ENCODE measurements around the gene STRC.
"Not testable (repeated sequence)": the region's sequence is repeated elsewhere in the genome, so short reads cannot be mapped to it uniquely, and the experiment has no call there.

Gene STRC

GRCh38 chr15:43625106-43625505 is 6.5 kb upstream of the STRC start:
- no peak for DNase-seq (ENCODE audit: extremely low read depth, insufficient read length)
- TF ChIP-seq CTCF (IDR thresholded peaks at IDR 0.05; ENCODE audit: insufficient read depth, low read length, poor library complexity, severe bottlenecking) = no peak
- no peak overlapping the region for H3K4me3 ChIP-seq (replicated peaks; ENCODE audit: low read depth, low read length)
- H3K36me3 ChIP-seq (ENCODE audit: control insufficient read depth, insufficient read depth, low read length) = no peaks in the 10 kb centered on the region
- H3K27me3 ChIP-seq (replicated peaks; ENCODE audit: control insufficient read depth, insufficient read depth, low read length) = no peaks in the 10 kb centered on the region

- not testable (repeated sequence) for DNase-seq (ENCODE audit: extremely low read depth, insufficient read length); H3K36me3 ChIP-seq (ENCODE audit: control insufficient read depth, insufficient read depth, low read length); H3K27me3 ChIP-seq (replicated peaks; ENCODE audit: control insufficient read depth, insufficient read depth, low read length); H3K4me3 ChIP-seq (replicated peaks; ENCODE audit: low read depth, low read length)
These were observed 3.6 kb upstream of the STRC start for GRCh38 chr15:43622068-43622799.

- H3K36me3 ChIP-seq (ENCODE audit: control insufficient read depth, insufficient read depth, low read length); H3K27me3 ChIP-seq (replicated peaks; ENCODE audit: control insufficient read depth, insufficient read depth, low read length); H3K4me3 ChIP-seq (replicated peaks; ENCODE audit: low read depth, low read length); DNase-seq (ENCODE audit: extremely low read depth, insufficient read length): not testable (repeated sequence)
These were observed 850 bp downstream of the STRC start for GRCh38 chr15:43617750-43618149.

- H3K4me3 ChIP-seq (replicated peaks; ENCODE audit: low read depth, low read length); H3K27me3 ChIP-seq (replicated peaks; ENCODE audit: control insufficient read depth, insufficient read depth, low read length); H3K36me3 ChIP-seq (ENCODE audit: control insufficient read depth, insufficient read depth, low read length); DNase-seq (ENCODE audit: extremely low read depth, insufficient read length): not testable (repeated sequence)
These were observed 16.4 kb downstream of the STRC start for GRCh38 chr15:43602233-43602632.

GRCh38 chr15:43600200-43600599 is 18.4 kb downstream of the STRC start:
- H3K27me3 ChIP-seq (replicated peaks; ENCODE audit: control insufficient read depth, insufficient read depth, low read length); DNase-seq (ENCODE audit: extremely low read depth, insufficient read length); H3K36me3 ChIP-seq (ENCODE audit: control insufficient read depth, insufficient read depth, low read length); H3K4me3 ChIP-seq (replicated peaks; ENCODE audit: low read depth, low read length): not testable (repeated sequence)

- H3K27me3 ChIP-seq (replicated peaks; ENCODE audit: control insufficient read depth, insufficient read depth, low read length); H3K36me3 ChIP-seq (ENCODE audit: control insufficient read depth, insufficient read depth, low read length); H3K4me3 ChIP-seq (replicated peaks; ENCODE audit: low read depth, low read length); DNase-seq (ENCODE audit: extremely low read depth, insufficient read length): not testable (repeated sequence)
These were observed 19.5 kb downstream of the STRC start for GRCh38 chr15:43599131-43599530.

GRCh38 chr15:43593328-43594190 is 25.0 kb downstream of the STRC start, which contains the start of gene CKMT1B:
TSS of gene CKMT1B (plus strand) at chr15:43594027. CDS start at chr15:43594219, 192 bp downstream.
- not testable (repeated sequence) for H3K27me3 ChIP-seq (replicated peaks; ENCODE audit: control insufficient read depth, insufficient read depth, low read length); DNase-seq (ENCODE audit: extremely low read depth, insufficient read length); H3K36me3 ChIP-seq (ENCODE audit: control insufficient read depth, insufficient read depth, low read length); H3K4me3 ChIP-seq (replicated peaks; ENCODE audit: low read depth, low read length)

GRCh38 chr15:43592841-43593240 is 25.8 kb downstream of the STRC start:
- not testable (repeated sequence) for H3K27me3 ChIP-seq (replicated peaks; ENCODE audit: control insufficient read depth, insufficient read depth, low read length); H3K36me3 ChIP-seq (ENCODE audit: control insufficient read depth, insufficient read depth, low read length); DNase-seq (ENCODE audit: extremely low read depth, insufficient read length); H3K4me3 ChIP-seq (replicated peaks; ENCODE audit: low read depth, low read length)

GRCh38 chr15:43589778-43590466 is 28.7 kb downstream of the STRC start, which contains the start of gene PPIP5K1:
TSS of gene PPIP5K1 (minus strand) at chr15:43590208. CDS start at chr15:43584504, 5,704 bp downstream.
- H3K36me3 ChIP-seq (ENCODE audit: control insufficient read depth, insufficient read depth, low read length); H3K4me3 ChIP-seq (replicated peaks; ENCODE audit: low read depth, low read length); H3K27me3 ChIP-seq (replicated peaks; ENCODE audit: control insufficient read depth, insufficient read depth, low read length); DNase-seq (ENCODE audit: extremely low read depth, insufficient read length): not testable (repeated sequence)

- not testable (repeated sequence) for DNase-seq (ENCODE audit: extremely low read depth, insufficient read length); H3K4me3 ChIP-seq (replicated peaks; ENCODE audit: low read depth, low read length); H3K27me3 ChIP-seq (replicated peaks; ENCODE audit: control insufficient read depth, insufficient read depth, low read length); H3K36me3 ChIP-seq (ENCODE audit: control insufficient read depth, insufficient read depth, low read length)
These were observed 44.0 kb downstream of the STRC start for GRCh38 chr15:43574607-43575006.

- not testable (repeated sequence) for H3K27me3 ChIP-seq (replicated peaks; ENCODE audit: control insufficient read depth, insufficient read depth, low read length); H3K4me3 ChIP-seq (replicated peaks; ENCODE audit: low read depth, low read length); DNase-seq (ENCODE audit: extremely low read depth, insufficient read length); H3K36me3 ChIP-seq (ENCODE audit: control insufficient read depth, insufficient read depth, low read length)
These were observed 52.0 kb downstream of the STRC start for GRCh38 chr15:43566615-43567014.

GRCh38 chr15:43563793-43564192 is 54.8 kb downstream of the STRC start:
- H3K27me3 ChIP-seq (replicated peaks; ENCODE audit: control insufficient read depth, insufficient read depth, low read length); H3K4me3 ChIP-seq (replicated peaks; ENCODE audit: low read depth, low read length): not testable (repeated sequence)

GRCh38 chr15:43562753-43563152 is 55.8 kb downstream of the STRC start:
- not testable (repeated sequence) for H3K27me3 ChIP-seq (replicated peaks; ENCODE audit: control insufficient read depth, insufficient read depth, low read length); H3K36me3 ChIP-seq (ENCODE audit: control insufficient read depth, insufficient read depth, low read length); DNase-seq (ENCODE audit: extremely low read depth, insufficient read length); H3K4me3 ChIP-seq (replicated peaks; ENCODE audit: low read depth, low read length)

More at GRCh38 chr15:43563793-43564192, 54.8 kb downstream of the STRC start:
- not testable (repeated sequence) for H3K36me3 ChIP-seq (ENCODE audit: control insufficient read depth, insufficient read depth, low read length); DNase-seq (ENCODE audit: extremely low read depth, insufficient read length)

Measured in GM06990 (cell line).